ENCODE measurements around the gene OTUB2.

- TF ChIP-seq CTCF (conservative IDR thresholded peaks at IDR 0.05), result no peak
- TF ChIP-seq ZFX (IDR thresholded peaks at IDR 0.05), result no peak
Observed at GRCh38 chr14:93982230-93983007, 43.7 kb upstream of the OTUB2 start.

All from C4-2B (cell line).